ENCODE measurements around the gene VSIR. TPM values are rescaled to one million over a fixed set of nuclear protein-coding genes. Genes with fewer than 3 reads are reported as not detected.

The VSIR gene
- total and polyA plus RNA-seq, 2 donors (not counting 1 experiment from before 2014, with no cell fraction given) = 40.5 to 61.2 TPM

GRCh38 chr10:71711052-71711623, 62.2 kb downstream of the VSIR start:
- no peaks in the 10 kb centered on the region for H3K79me2 ChIP-seq (ENCODE audit: control insufficient read depth, insufficient read depth, low read length)
- Mint-ChIP-seq H3K9me3 (ENCODE audit: insufficient read depth) (no peaks in the 10 kb centered on the region), H3K27ac (no peak overlapping the region), H3K4me3 (no peak overlapping the region), H3K27me3 (no peaks in the 10 kb centered on the region), H3K4me1 (peaks cover 52% of the 10 kb centered on the region)
- DNase-seq (no peak), ATAC-seq (ENCODE audit: low read depth) (no peak)
- no peaks in the 10 kb centered on the region for H4K20me1 ChIP-seq (ENCODE audit: control insufficient read depth, insufficient read depth, low read length, poor library complexity, severe bottlenecking)
- H3K9me3 ChIP-seq (ENCODE audit: control extremely low read depth in 1 of 3, control insufficient read depth in 2 of 3, insufficient read depth in 1 of 3, low read length in 2 of 3) = no peaks in the 10 kb centered on the region
- no peak overlapping the region for H3K4me3 ChIP-seq (ENCODE audit: control extremely low read depth in 1 of 5, extremely low read depth in 1 of 5, insufficient read depth in 1 of 5, low read depth in 2 of 5, low read length in 4 of 5)
- TF ChIP-seq, protein P1, sequence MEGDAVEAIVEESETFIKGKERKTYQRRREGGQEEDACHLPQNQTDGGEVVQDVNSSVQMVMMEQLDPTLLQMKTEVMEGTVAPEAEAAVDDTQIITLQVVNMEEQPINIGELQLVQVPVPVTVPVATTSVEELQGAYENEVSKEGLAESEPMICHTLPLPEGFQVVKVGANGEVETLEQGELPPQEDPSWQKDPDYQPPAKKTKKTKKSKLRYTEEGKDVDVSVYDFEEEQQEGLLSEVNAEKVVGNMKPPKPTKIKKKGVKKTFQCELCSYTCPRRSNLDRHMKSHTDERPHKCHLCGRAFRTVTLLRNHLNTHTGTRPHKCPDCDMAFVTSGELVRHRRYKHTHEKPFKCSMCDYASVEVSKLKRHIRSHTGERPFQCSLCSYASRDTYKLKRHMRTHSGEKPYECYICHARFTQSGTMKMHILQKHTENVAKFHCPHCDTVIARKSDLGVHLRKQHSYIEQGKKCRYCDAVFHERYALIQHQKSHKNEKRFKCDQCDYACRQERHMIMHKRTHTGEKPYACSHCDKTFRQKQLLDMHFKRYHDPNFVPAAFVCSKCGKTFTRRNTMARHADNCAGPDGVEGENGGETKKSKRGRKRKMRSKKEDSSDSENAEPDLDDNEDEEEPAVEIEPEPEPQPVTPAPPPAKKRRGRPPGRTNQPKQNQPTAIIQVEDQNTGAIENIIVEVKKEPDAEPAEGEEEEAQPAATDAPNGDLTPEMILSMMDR (IDR thresholded peaks at IDR 0.05) = no peak
- no peak for TF ChIP-seq EZH2 (IDR thresholded peaks at IDR 0.05; ENCODE audit: borderline replicate concordance, insufficient read depth, low read depth, low read length, poor library complexity, severe bottlenecking)
- CTCF ChIA-PET = interaction anchor here (0.9 to 14.0 kb wide), 13 partner anchors 9 to 405 kb away, joined by 3 to 199 read pairs (median 3); partner anchors contain the start of genes C10orf105, SLC29A3 and VSIR
- 90% methylated on average over 2 of the region's 6 CpGs for WGBS (ENCODE audit: insufficient coverage)
- no peak overlapping the region for H3K4me2 ChIP-seq (replicated peaks; ENCODE audit: low read depth, low read length, poor library complexity, severe bottlenecking)
- no peak overlapping the region for H2AFZ ChIP-seq (ENCODE audit: insufficient read depth, low read depth, low read length, poor library complexity, severe bottlenecking)
- intact Hi-C loops (cut with micrococcal nuclease) = no loop called here
- H3K9ac ChIP-seq (ENCODE audit: low read length) = no peak overlapping the region
- H3K27me3 ChIP-seq (replicated peaks in 1 of 4; ENCODE audit: control extremely low read depth in 1 of 4, control insufficient read depth in 3 of 4, insufficient read depth in 4 of 4, low read length in 3 of 4) = no peaks in the 10 kb centered on the region
- no peak overlapping the region for H3K27ac ChIP-seq (ENCODE audit: low read length in 2 of 2)
- POLR2A ChIA-PET = interaction anchor here (0.5 to 1.2 kb wide), 2 partner anchors 16 to 153 kb away, joined by 3 to 6 read pairs; no protein-coding TSS in a partner anchor
- peaks cover 40 to 50% of the 10 kb centered on the region in 2 donors for H3K4me1 ChIP-seq (ENCODE audit: control insufficient read depth in 2 of 2, insufficient read depth in 2 of 2, low read length in 2 of 2)
- H3K36me3 ChIP-seq (replicated peaks in 1 of 2; ENCODE audit: control extremely low read depth in 1 of 2, control insufficient read depth in 1 of 2, extremely low read depth in 1 of 2, insufficient read depth in 2 of 2, low read length in 1 of 2) = no peaks in the 10 kb centered on the region

- H3K9ac ChIP-seq (ENCODE audit: low read length) = no peak overlapping the region
- intact Hi-C loops (cut with micrococcal nuclease) = no loop called here
Measured at GRCh38 chr10:71710519-71710918, 62.8 kb downstream of the VSIR start.

More at GRCh38 chr10:71710519-71710918, 62.8 kb downstream of the VSIR start:
- no peaks in the 10 kb centered on the region for H4K20me1 ChIP-seq (ENCODE audit: control insufficient read depth, insufficient read depth, low read length, poor library complexity, severe bottlenecking)
- H3K36me3 ChIP-seq (replicated peaks in 1 of 2; ENCODE audit: control extremely low read depth in 1 of 2, control insufficient read depth in 1 of 2, extremely low read depth in 1 of 2, insufficient read depth in 2 of 2, low read length in 1 of 2) = no peaks in the 10 kb centered on the region
- no peak overlapping the region for H3K27ac ChIP-seq (ENCODE audit: low read length in 2 of 2)
- H3K9me3 ChIP-seq (ENCODE audit: control extremely low read depth in 1 of 3, control insufficient read depth in 2 of 3, insufficient read depth in 1 of 3, low read length in 2 of 3) = no peaks in the 10 kb centered on the region
- no peak for DNase-seq
- Mint-ChIP-seq H3K27me3 (no peaks in the 10 kb centered on the region), H3K4me3 (no peak overlapping the region), H3K9me3 (ENCODE audit: insufficient read depth) (no peaks in the 10 kb centered on the region), H3K27ac (no peak overlapping the region), H3K4me1 (peaks cover 49% of the 10 kb centered on the region)
- ChIA-PET POLR2A (no interaction called here), CTCF (interaction anchor here (1.1 to 14.0 kb wide), 11 partner anchors 10 to 404 kb away, joined by 3 to 199 read pairs (median 6); partner anchors contain the start of genes C10orf105, SLC29A3 and VSIR)
- peaks cover 38 to 44% of the 10 kb centered on the region in 2 donors for H3K4me1 ChIP-seq (ENCODE audit: control insufficient read depth in 2 of 2, insufficient read depth in 2 of 2, low read length in 2 of 2)
- no peak for ATAC-seq (ENCODE audit: low read depth)
- WGBS (ENCODE audit: insufficient coverage) = 95% methylated on average over 2 of the region's 2 CpGs
- no peak overlapping the region for H3K4me3 ChIP-seq (ENCODE audit: control extremely low read depth in 1 of 5, extremely low read depth in 1 of 5, insufficient read depth in 1 of 5, low read depth in 2 of 5, low read length in 4 of 5)
- no peaks in the 10 kb centered on the region for H3K79me2 ChIP-seq (ENCODE audit: control insufficient read depth, insufficient read depth, low read length)
- no peak overlapping the region for H2AFZ ChIP-seq (ENCODE audit: insufficient read depth, low read depth, low read length, poor library complexity, severe bottlenecking)
- no peak overlapping the region for H3K4me2 ChIP-seq (replicated peaks; ENCODE audit: low read depth, low read length, poor library complexity, severe bottlenecking)
- TF ChIP-seq EZH2 (IDR thresholded peaks at IDR 0.05; ENCODE audit: borderline replicate concordance, insufficient read depth, low read depth, low read length, poor library complexity, severe bottlenecking) = no peak
- TF ChIP-seq, protein P1 (IDR thresholded peaks at IDR 0.05) = no peak
- H3K27me3 ChIP-seq (replicated peaks in 1 of 4; ENCODE audit: control extremely low read depth in 1 of 4, control insufficient read depth in 3 of 4, insufficient read depth in 4 of 4, low read length in 3 of 4) = no peaks in the 10 kb centered on the region
